HG03097 (cell line): ENCODE data around the gene MASTL.

Experiments used
- ATAC-seq: cut with Tn5 transposase; IDR thresholded peaks from one replicate; pipeline ENCODE4 v1.9.1; 2021; ENCODE audit not compliant: unreplicated experiment, low FRiP score

MASTL gene

DNA sequence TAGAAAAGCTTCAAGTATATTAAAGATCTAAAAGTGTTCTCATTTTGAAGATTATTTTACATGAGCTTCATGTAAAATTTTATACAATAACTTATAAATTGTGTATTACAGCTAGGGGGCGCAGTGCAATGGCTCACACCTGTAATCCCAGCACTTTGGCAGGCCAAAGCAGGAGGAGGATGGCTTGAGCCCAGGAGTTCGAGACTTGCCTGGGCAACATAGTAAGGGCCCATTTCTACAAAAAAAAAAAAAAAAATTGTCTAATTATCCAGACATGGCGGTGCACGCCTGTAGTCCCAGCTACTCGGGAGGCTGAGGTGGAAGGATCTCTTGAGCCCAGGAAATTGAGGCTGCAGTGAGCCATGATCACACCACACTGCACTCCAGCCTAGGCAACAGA, 68.8 kb downstream of the MASTL start:
- ATAC-seq: no peak

DNA sequence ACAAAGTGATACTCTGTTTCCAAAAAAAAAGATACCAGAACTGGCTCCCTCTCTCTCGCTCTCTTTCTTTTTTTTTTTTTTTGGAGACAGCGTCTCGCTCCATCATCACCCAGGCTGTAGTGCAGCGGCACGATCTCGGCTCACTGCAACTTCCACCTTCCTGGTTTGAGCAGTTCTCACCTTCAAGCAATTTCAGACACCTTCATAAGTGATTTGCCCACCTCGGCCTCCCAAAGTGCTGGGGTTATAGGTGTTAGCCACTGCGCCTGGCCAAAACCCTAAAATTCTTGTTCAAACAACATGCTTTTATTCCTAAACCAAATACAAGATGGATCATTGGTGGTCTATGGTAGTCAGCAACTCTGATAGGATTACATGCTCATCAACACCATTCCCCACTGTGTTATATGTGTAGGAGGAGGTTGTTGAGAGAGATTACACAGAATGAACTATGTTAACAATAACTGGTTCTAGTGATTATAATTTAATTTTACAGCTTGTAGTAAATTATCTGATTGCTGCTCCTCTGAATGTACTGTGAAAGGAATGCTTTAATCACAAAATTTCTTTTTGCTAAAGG, 69.9 kb downstream of the MASTL start:
- no peak for ATAC-seq

GRCh38 chr10:27225642-27226257, 70.6 kb downstream of the MASTL start:
- no peak for ATAC-seq

GRCh38 chr10:27230022-27230421, 74.9 kb downstream of the MASTL start:
- ATAC-seq: no peak

- no peak for ATAC-seq
Measured at GRCh38 chr10:27235706-27236105, 80.6 kb downstream of the MASTL start.
